ENCODE measurements around the gene NTN5. TPM values are rescaled to one million over a fixed set of nuclear protein-coding genes. Genes with fewer than 3 reads are reported as not detected.

The NTN5 gene
- total and polyA plus RNA-seq, 9 of the 15 experiments (the other 6 are each of a cell fraction or from before 2014, with no cell fraction given) = not detected

DNA sequence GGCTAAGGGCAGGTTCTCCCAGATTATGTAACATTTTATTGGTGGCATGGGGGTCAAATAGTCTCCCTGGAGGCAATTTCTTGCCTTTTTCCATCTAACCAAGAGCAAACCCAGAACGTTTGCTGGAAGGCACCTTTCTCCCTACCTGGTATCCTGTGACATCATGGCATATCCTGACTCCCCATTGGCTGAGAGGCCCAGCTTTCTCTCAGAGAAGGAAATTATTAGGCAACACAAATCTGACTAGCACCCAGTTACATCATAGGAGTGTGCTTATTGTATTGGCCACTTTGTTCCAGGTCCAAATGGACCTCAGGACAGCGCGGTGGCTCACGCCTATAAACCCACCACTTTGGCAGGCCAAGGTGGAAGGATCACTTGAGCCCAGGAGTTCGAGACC is 13.0 kb downstream of the NTN5 start (continued):
- TF ChIP-seq DIDO1 (tag; IDR thresholded peaks at IDR 0.05; ENCODE audit: low read depth) (no peak), ZNF124 (CRISPR knock-in tag; IDR thresholded peaks at IDR 0.05) (no peak), MTA1 (IDR thresholded peaks at IDR 0.05; ENCODE audit: borderline replicate concordance) (no peak), ZNF444 (CRISPR knock-in tag; IDR thresholded peaks at IDR 0.05) (no peak), ELF4 (CRISPR knock-in tag; IDR thresholded peaks at IDR 0.05) (no peak), TCFL5 (CRISPR knock-in tag; conservative IDR thresholded peaks at IDR 0.05) (no peak), L3MBTL2 (IDR thresholded peaks at IDR 0.05) (no peak), CHCHD3 (CRISPR knock-in tag; IDR thresholded peaks at IDR 0.05) (no peak), POU5F1 (IDR thresholded peaks at IDR 0.05; ENCODE audit: borderline replicate concordance, low read depth, low read length, partially characterized antibody) (no peak), RFX7 (CRISPR knock-in tag; IDR thresholded peaks at IDR 0.05) (no peak)
- TF ChIP-seq, protein P1, sequence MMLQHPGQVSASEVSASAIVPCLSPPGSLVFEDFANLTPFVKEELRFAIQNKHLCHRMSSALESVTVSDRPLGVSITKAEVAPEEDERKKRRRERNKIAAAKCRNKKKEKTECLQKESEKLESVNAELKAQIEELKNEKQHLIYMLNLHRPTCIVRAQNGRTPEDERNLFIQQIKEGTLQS (IDR thresholded peaks at IDR 0.05) = 0 out of 2 replicates have a peak, but pooled peaks have one; percentile 7
- TF ChIP-seq, protein P1 (CRISPR knock-in tag; conservative IDR thresholded peaks at IDR 0.05) = no peak

DNA sequence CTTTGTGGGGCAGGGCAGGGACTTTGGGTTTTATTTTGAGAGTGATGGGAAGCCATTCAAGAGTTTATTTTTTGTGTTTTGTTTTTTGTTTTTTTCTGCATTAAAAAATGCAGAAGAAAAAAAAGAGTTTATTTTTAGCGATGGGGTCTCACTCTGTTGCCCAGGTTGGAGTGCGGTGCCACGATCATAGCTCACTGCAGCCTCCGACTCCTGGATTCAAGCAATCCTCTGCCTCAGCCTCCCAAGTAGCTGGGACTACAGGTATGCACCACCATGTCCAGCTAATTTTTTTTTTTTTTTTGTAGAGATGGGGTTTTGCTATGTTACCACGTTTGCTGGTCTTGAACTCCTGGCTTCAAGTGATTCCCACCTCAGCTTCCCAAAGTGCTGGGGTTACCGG is 14.3 kb downstream of the NTN5 start:
- in situ Hi-C loops (cut with MboI) = no loop called here
- Histone ChIP-seq H3K4me3 (no peak overlapping the region), H3K9ac (ENCODE audit: insufficient read depth in 1 of 2, low read depth in 2 of 2, low read length in 2 of 2) (no peak overlapping the region), H3K4me2 (ENCODE audit: insufficient read depth, low read length) (no peak overlapping the region), H3K79me2 (ENCODE audit: control insufficient read depth, insufficient read depth, low read length) (no peaks in the 10 kb centered on the region), H3K27me3 (ENCODE audit: control insufficient read depth in 2 of 2, insufficient read depth in 2 of 2, low read length in 2 of 2) (no peaks in the 10 kb centered on the region), H3K4me1 (replicated peaks in 1 of 2; ENCODE audit: control insufficient read depth in 2 of 2, insufficient read depth in 2 of 2, low read length in 2 of 2) (peaks cover 18 to 30% of the 10 kb centered on the region in 2 experiments), H3K27ac (ENCODE audit: extremely low read depth, low read depth, low read length) (no peak overlapping the region), H3K9me3 (replicated peaks; ENCODE audit: control insufficient read depth, insufficient read depth, low read depth, low read length) (no peaks in the 10 kb centered on the region), H3K36me3 (ENCODE audit: control insufficient read depth, insufficient read depth, low read length) (no peaks in the 10 kb centered on the region), H4K20me1 (replicated peaks; ENCODE audit: control insufficient read depth, insufficient read depth, low read length) (no peaks in the 10 kb centered on the region), H3K9me1 (ENCODE audit: control insufficient read depth, insufficient read depth, low read length) (no peaks in the 10 kb centered on the region), H2AFZ (ENCODE audit: low read depth, low read length) (no peak overlapping the region)
- no TSS peak for BruUV-seq (replicated peaks)
- ChIA-PET POLR2A (no interaction called here), CTCF (ENCODE audit: low intra/inter-chr PET ratio) (no interaction called here)
- 74% methylated on average over 6 of the region's 6 CpGs for WGBS (ENCODE audit: insufficient coverage, low coverage, missing lambda C conversion rate)
- DNase-seq (ENCODE audit: extremely low read depth in 1 of 4, low spot score in 3 of 4) (no peak), FAIRE-seq (no peak), ATAC-seq (no peak)
- TF ChIP-seq ZNF24 (IDR thresholded peaks at IDR 0.05) = no peak
- TF ChIP-seq ZNF121 (CRISPR knock-in tag; conservative IDR thresholded peaks at IDR 0.05) = peak; percentile 39
- TF ChIP-seq ZC3H4 (CRISPR knock-in tag; IDR thresholded peaks at IDR 0.05; ENCODE audit: borderline replicate concordance) = no peak
- intact Hi-C loops (cut with micrococcal nuclease) = no loop called here
